ENCODE measurements around the gene INMT. TPM values are rescaled to one million over a fixed set of nuclear protein-coding genes. Genes with fewer than 3 reads are reported as not detected.

INMT gene
- polyA plus RNA-seq, 1 donor (not counting 4 experiments of a cell fraction or from before 2014, with no cell fraction given) = not detected

DNA sequence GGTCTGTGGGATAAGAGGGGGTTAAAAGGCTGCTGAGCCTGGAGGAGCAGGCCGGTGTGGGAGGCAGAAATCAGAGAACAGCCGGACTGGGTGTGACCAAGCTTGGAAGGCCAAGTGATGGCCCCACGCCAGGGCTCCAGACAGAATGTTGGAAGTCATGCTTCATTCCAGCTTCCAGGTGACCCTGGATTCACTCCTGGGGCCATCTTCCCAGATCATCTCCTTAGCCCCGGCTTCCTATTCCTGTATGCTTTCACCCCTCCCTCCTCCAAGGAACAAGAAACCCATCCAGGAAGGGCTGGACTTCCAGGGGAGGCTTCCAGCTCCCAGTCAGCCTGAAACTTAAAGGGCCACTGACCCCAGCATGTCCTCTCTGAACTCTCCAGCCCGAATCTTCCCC, 1.0 kb downstream of the INMT start:
- no peak for DNase-seq (ENCODE audit: low read depth, low spot score)
- Histone ChIP-seq H3K36me3 (ENCODE audit: control insufficient read depth in 2 of 2, extremely low read depth in 1 of 2, insufficient read depth in 2 of 2, low read length in 2 of 2) (no peaks in the 10 kb centered on the region), H3K79me2 (ENCODE audit: control insufficient read depth, insufficient read depth, low read length) (no peaks in the 10 kb centered on the region), H4K20me1 (ENCODE audit: control insufficient read depth, extremely low read depth, insufficient read depth, low read length) (no peaks in the 10 kb centered on the region), H3K27ac (ENCODE audit: control insufficient read depth, insufficient read depth, low read length) (no peak overlapping the region), H3K4me2 (ENCODE audit: control insufficient read depth, extremely low read depth, insufficient read depth, low read depth, low read length) (no peak overlapping the region), H3K9me1 (ENCODE audit: control insufficient read depth, extremely low read depth, insufficient read depth, low read length) (no peaks in the 10 kb centered on the region), H3K27me3 (ENCODE audit: control insufficient read depth, extremely low read depth, insufficient read depth, low read length) (no peaks in the 10 kb centered on the region), H3K9ac (ENCODE audit: control insufficient read depth, extremely low read depth, insufficient read depth, low read length) (no peak overlapping the region), H2AFZ (ENCODE audit: control insufficient read depth, low read length) (no peak overlapping the region), H3K9me3 (ENCODE audit: control insufficient read depth, low read depth, low read length) (no peaks in the 10 kb centered on the region), H3K4me1 (ENCODE audit: control insufficient read depth, extremely low read depth, insufficient read depth, low read length) (no peaks in the 10 kb centered on the region), H3K4me3 (ENCODE audit: control insufficient read depth in 2 of 3, extremely low read depth in 1 of 3, insufficient read depth in 2 of 3, low read depth in 1 of 3, low read length in 3 of 3) (no peak overlapping the region)
- dilution Hi-C loops (cut with MboI; ENCODE audit: extremely low pct_ligation_motif_present, low sequenced_read_pairs) = no loop called here
- FAIRE-seq = no peak
- TF ChIP-seq EZH2 (IDR thresholded peaks at IDR 0.05; ENCODE audit: low read length) = no peak

DNA sequence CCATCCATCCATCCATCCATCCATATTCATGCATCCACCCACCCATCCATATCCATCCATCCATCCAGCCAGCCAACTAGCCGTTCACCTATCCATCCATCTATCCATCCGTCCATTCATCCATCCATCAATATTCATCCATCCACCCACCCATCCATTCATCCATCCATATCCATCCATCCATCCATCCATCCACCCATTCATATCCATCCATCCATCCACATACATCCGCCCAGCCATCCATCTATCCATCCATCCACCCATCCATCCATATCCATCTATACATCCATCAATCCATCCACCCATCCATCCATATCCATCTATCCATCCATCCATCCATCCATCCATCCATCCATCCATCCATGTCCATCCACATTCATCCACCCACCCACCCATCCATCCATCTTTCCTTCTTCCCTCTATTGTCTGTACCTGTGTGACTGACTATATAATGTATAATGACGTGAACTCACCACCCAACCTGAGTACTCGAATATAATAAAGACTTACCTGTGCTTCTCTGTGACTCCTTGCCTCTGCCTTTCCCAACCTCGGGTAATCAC, 2.5 kb downstream of the INMT start:
- FAIRE-seq = no peak
- TF ChIP-seq, protein P1, sequence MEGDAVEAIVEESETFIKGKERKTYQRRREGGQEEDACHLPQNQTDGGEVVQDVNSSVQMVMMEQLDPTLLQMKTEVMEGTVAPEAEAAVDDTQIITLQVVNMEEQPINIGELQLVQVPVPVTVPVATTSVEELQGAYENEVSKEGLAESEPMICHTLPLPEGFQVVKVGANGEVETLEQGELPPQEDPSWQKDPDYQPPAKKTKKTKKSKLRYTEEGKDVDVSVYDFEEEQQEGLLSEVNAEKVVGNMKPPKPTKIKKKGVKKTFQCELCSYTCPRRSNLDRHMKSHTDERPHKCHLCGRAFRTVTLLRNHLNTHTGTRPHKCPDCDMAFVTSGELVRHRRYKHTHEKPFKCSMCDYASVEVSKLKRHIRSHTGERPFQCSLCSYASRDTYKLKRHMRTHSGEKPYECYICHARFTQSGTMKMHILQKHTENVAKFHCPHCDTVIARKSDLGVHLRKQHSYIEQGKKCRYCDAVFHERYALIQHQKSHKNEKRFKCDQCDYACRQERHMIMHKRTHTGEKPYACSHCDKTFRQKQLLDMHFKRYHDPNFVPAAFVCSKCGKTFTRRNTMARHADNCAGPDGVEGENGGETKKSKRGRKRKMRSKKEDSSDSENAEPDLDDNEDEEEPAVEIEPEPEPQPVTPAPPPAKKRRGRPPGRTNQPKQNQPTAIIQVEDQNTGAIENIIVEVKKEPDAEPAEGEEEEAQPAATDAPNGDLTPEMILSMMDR (optimal IDR thresholded peaks at IDR 0.05 in 1 of 3, IDR thresholded peaks at IDR 0.05 in 1 of 3, conservative IDR thresholded peaks at IDR 0.05 in 1 of 3; ENCODE audit: extremely low read depth in 1 of 3, insufficient read depth in 2 of 3, low read length in 3 of 3) = no peak
- TF ChIP-seq EZH2 (IDR thresholded peaks at IDR 0.05; ENCODE audit: low read length) = no peak
- Histone ChIP-seq H3K9me1 (ENCODE audit: control insufficient read depth, extremely low read depth, insufficient read depth, low read length) (no peaks in the 10 kb centered on the region), H3K9ac (ENCODE audit: control insufficient read depth, extremely low read depth, insufficient read depth, low read length) (no peak overlapping the region), H3K4me1 (ENCODE audit: control insufficient read depth, extremely low read depth, insufficient read depth, low read length) (no peaks in the 10 kb centered on the region), H2AFZ (ENCODE audit: control insufficient read depth, low read length) (no peak overlapping the region), H3K4me3 (ENCODE audit: control insufficient read depth in 2 of 3, extremely low read depth in 1 of 3, insufficient read depth in 2 of 3, low read depth in 1 of 3, low read length in 3 of 3) (no peak overlapping the region), H3K36me3 (ENCODE audit: control insufficient read depth in 2 of 2, extremely low read depth in 1 of 2, insufficient read depth in 2 of 2, low read length in 2 of 2) (no peaks in the 10 kb centered on the region), H3K9me3 (ENCODE audit: control insufficient read depth, low read depth, low read length) (no peaks in the 10 kb centered on the region), H3K79me2 (ENCODE audit: control insufficient read depth, insufficient read depth, low read length) (no peaks in the 10 kb centered on the region), H3K27me3 (ENCODE audit: control insufficient read depth, extremely low read depth, insufficient read depth, low read length) (no peaks in the 10 kb centered on the region), H3K27ac (ENCODE audit: control insufficient read depth, insufficient read depth, low read length) (no peak overlapping the region), H3K4me2 (ENCODE audit: control insufficient read depth, extremely low read depth, insufficient read depth, low read depth, low read length) (no peak overlapping the region), H4K20me1 (ENCODE audit: control insufficient read depth, extremely low read depth, insufficient read depth, low read length) (no peaks in the 10 kb centered on the region)
- dilution Hi-C loops (cut with MboI; ENCODE audit: extremely low pct_ligation_motif_present, low sequenced_read_pairs) = no loop called here
- no peak for DNase-seq (ENCODE audit: low read depth, low spot score)

Data from keratinocyte (primary cell).